HepG2 (cell line): Measurements from ENCODE around the gene NGFR. TPM values are rescaled to one million over a fixed set of nuclear protein-coding genes. Genes with fewer than 3 reads are reported as not detected.

Experiments used
- ATAC-seq: fragments of 200-7000 bp; cut with Tn5 transposase; 3 replicates; pipeline ENCODE4 v1.9.1; 2020; ENCODE audit warnings: mild to moderate bottlenecking, moderate library complexity
- BruUV-seq: library from RNA; stranded (reverse); fragments of 400-500 nt; replicated peaks from 2 replicates; lab custom pipeline; 2021; lab: Mats Ljungman, UMichigan
- CTCF ChIA-PET: fragments of 300-600 bp; formaldehyde crosslinking; extraction: SDS; loops from one replicate; lab custom pipeline; 2021; ENCODE audit warnings: low total read pairs, inconsistent platforms, low intra/inter-chr PET ratio; lab: Yijun Ruan, JAX
- POLR2A ChIA-PET: fragments of 350-600 bp; sonication (Branson Sonifier 250); formaldehyde crosslinking; loops from one replicate; lab custom pipeline; 2020; ENCODE audit warnings: antibody characterized with exemption, inconsistent platforms; lab: Yijun Ruan, JAX
- DNase-seq: peaks from one replicate; pipeline ENCODE4 v3.0.0-alpha.2; 2015; ENCODE audit warnings: low spot score
- FAIRE-seq: peaks from 3 replicates; lab custom pipeline; 2011; peaks lifted over from hg19 to GRCh38; lab: Jason Lieb, UNC
- H2AFZ ChIP-seq: one replicate; pipeline ENCODE4 v1.6.1; 2011; ENCODE audit warnings: low read length, inconsistent platforms
- H3K27ac ChIP-seq: fragments of 300-600 bp; 3 replicates; pipeline ENCODE4 v1.8.0; 2011; ENCODE audit warnings: mixed run types, mild to moderate bottlenecking, mixed read lengths, low read length, inconsistent platforms; ENCODE audit not compliant: insufficient read depth; ENCODE audit errors: extremely low read length
- H3K27me3 ChIP-seq, 2 experiments: fragments of 200-600 bp in 1 of 2; 2 replicates in 1 of 2; 3 replicates in 1 of 2; pipeline versions ENCODE4 v1.6.0 to v1.8.0; 2011; ENCODE audit warnings: low read length in 2 of 2, mild to moderate bottlenecking in 2 of 2, moderate library complexity in 2 of 2, inconsistent platforms in 1 of 2; ENCODE audit not compliant: insufficient read depth in 2 of 2, control insufficient read depth in 1 of 2
- H3K36me3 ChIP-seq, 2 experiments: fragments of 200-600 bp in 1 of 2; replicated peaks in 1 of 2; 2 replicates in 1 of 2; 3 replicates in 1 of 2; pipeline versions ENCODE4 v1.5.1 to v1.8.0; 2011; ENCODE audit warnings: low read length in 2 of 2, inconsistent platforms in 1 of 2; ENCODE audit not compliant: insufficient read depth in 2 of 2, control insufficient read depth in 1 of 2
- H3K4me1 ChIP-seq: 2 replicates; pipeline ENCODE4 v1.5.1; 2012; ENCODE audit warnings: low read length, inconsistent platforms; ENCODE audit not compliant: insufficient read depth
- H3K4me2 ChIP-seq: 2 replicates; pipeline ENCODE4 v1.6.0; 2011; ENCODE audit warnings: low read depth, low read length, inconsistent platforms
- H3K4me3 ChIP-seq, 3 experiments: fragments of 200-600 bp in 1 of 3; sonication (generic), shearing (Covaris generic) in 1 of 3; replicated peaks in 1 of 3; 2 replicates each; pipeline ENCODE4 v1.5.1; 2011 to 2016; ENCODE audit warnings: low read length in 3 of 3, inconsistent platforms in 2 of 3, low read depth in 2 of 3, mild to moderate bottlenecking in 2 of 3, control low read depth in 1 of 3, mixed read lengths in 1 of 3; ENCODE audit not compliant: insufficient read depth in 1 of 3
- H3K79me2 ChIP-seq: one replicate; pipeline ENCODE4 v1.6.1; 2011; ENCODE audit warnings: low read length, inconsistent platforms; ENCODE audit not compliant: insufficient read depth
- H3K9ac ChIP-seq: 2 replicates; pipeline ENCODE4 v1.6.0; 2011; ENCODE audit warnings: mild to moderate bottlenecking, low read depth, low read length, inconsistent platforms; ENCODE audit not compliant: insufficient read depth
- H3K9me3 ChIP-seq: 2 replicates; pipeline ENCODE4 v1.5.1; 2012; ENCODE audit warnings: mild to moderate bottlenecking, low read length
- H4K20me1 ChIP-seq: 2 replicates; pipeline ENCODE4 v1.6.0; 2011; ENCODE audit warnings: inconsistent platforms, mild to moderate bottlenecking, low read length, moderate library complexity; ENCODE audit not compliant: insufficient read depth
- BHLHE40 ChIP-seq: IDR thresholded peaks from 2 replicates; pipeline ENCODE4 v1.6.1; 2011; ENCODE audit warnings: low read length, improper control_type of control experiment
- ZNF34 ChIP-seq: sonication (generic); formaldehyde crosslinking; IDR thresholded peaks from 2 replicates; pipeline ENCODE4 v1.4.0; 2020; ENCODE audit warnings: mild to moderate bottlenecking, missing genetic modification reagents, borderline replicate concordance
- WGBS: methylation state at CpG from one replicate; pipeline ENCODE4 v1.1.6; 2017; ENCODE audit warnings: low lambda C conversion rate; 5-methylcytosine and 5-hydroxymethylcytosine counted together
- in situ Hi-C: cut with HindIII; loops from 2 replicates; pipeline ENCODE4 v1.10.0; 2017; ENCODE audit warnings: low pct_unique_long_range_greater_than_20kb; ENCODE audit not compliant: extremely low pct_ligation_motif_present
- intact Hi-C: fragments of 100-400 bp; cut with micrococcal nuclease; formaldehyde crosslinking; loops from one replicate; pipeline ENCODE4 v1.10.0; 2022; ENCODE audit not compliant: unreplicated experiment
- polyA plus RNA-seq, 8 experiments: library from polyadenylated mRNA; depleted of rRNA in 3 of 8; stranded (reverse) in 7 of 8; unstranded in 1 of 8; fragments of >200 nt; fragmentation: Illumina TruSeq in 4 of 8; extraction: Trizol in 4 of 8; gene quantifications; 2 replicates each; pipeline versions ENCODE4 v1.2.1 to v1.2.3, GENCODE V29; 2011 to 2016; ENCODE audit warnings: low read depth in 4 of 8, missing spikeins in 1 of 8, mixed read lengths in 1 of 8; ENCODE audit not compliant: insufficient read depth in 1 of 8
- total RNA-seq, 5 experiments: library from RNA; depleted of rRNA; stranded (reverse); fragments of >200 nt; fragmentation: Illumina TruSeq; extraction: Trizol; gene quantifications; 2 replicates each; pipeline ENCODE4 v1.2.3, GENCODE V29; 2016; ENCODE audit warnings: low read depth in 1 of 5
- TF ChIP-seq, protein P1 (sequence below): fragments of 450-650 bp; IDR thresholded peaks from 2 replicates; pipeline ENCODE4 v1.6.1; 2016

NGFR gene
- total and polyA plus RNA-seq, 2 of the 13 experiments (the other 11 are each of a cell fraction or from before 2014, with no cell fraction given), result 1.1 to 1.8 TPM

DNA sequence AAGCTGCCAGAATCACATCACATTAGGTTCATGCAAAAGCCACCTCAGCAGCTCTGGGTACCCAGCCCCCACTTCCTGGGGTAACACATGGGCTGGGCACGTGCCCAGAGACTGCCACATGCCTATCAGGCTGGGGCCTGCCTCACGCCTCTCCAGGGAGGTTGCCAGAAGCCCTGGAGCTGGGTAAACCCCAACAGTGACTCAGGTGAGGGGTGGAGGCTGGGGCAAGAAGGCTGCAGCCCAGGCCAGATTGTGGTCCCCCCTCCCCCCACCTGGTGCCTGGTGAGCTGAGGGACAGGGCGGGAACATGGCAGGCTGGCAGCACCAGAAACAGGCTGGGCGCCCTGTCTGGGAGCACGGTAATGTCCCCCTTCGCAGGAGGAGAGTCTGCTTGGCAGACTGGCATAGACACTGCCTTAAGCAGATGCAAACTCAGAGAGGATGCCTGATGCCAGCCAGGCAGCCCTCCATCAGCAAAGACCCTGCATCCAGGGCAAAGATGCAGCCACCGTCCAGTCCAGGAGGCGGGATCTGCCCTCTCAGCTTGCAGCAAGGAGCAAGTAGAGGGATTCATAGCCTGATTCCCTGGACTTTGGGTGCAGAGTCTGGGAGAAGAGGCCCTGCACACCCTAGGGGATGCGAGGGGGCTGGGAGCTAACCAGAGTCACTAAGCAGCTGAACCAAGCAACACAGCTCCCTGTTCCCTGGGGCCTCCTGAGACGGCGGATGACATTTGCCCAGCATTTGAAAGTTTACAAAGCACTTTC, 28.8 kb downstream of the NGFR start:
- no peaks in the 10 kb centered on the region for H3K79me2 ChIP-seq
- no peaks in the 10 kb centered on the region for H3K4me1 ChIP-seq
- no peak overlapping the region for H3K4me2 ChIP-seq
- in situ Hi-C loops (no loop called here), intact Hi-C loops (no loop called here)
- no peak overlapping the region for H3K9ac ChIP-seq
- no peaks in the 10 kb centered on the region for H4K20me1 ChIP-seq
- FAIRE-seq, result no peak
- peaks cover 2 to 68% of the 10 kb centered on the region in 2 experiments for H3K27me3 ChIP-seq
- BruUV-seq, result no TSS peak
- H3K9me3 ChIP-seq, result no peaks in the 10 kb centered on the region
- H2AFZ ChIP-seq, result no peak overlapping the region
- TF ChIP-seq, protein P1, sequence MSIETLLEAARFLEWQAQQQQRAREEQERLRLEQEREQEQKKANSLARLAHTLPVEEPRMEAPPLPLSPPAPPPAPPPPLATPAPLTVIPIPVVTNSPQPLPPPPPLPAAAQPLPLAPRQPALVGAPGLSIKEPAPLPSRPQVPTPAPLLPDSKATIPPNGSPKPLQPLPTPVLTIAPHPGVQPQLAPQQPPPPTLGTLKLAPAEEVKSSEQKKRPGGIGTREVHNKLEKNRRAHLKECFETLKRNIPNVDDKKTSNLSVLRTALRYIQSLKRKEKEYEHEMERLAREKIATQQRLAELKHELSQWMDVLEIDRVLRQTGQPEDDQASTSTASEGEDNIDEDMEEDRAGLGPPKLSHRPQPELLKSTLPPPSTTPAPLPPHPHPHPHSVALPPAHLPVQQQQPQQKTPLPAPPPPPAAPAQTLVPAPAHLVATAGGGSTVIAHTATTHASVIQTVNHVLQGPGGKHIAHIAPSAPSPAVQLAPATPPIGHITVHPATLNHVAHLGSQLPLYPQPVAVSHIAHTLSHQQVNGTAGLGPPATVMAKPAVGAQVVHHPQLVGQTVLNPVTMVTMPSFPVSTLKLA, result peak; percentile 72
- TF ChIP-seq BHLHE40 (0 out of 2 replicates have a peak, but pooled peaks have one; percentile 35), ZNF34 (CRISPR knock-in tag) (no peak)
- TF ChIP-seq, all 625 proteins: peak for 2
- no peak overlapping the region for H3K4me3 ChIP-seq
- POLR2A ChIA-PET, result interaction anchor here (1.3 kb wide), 1 partner anchor 9 kb away, joined by 4 read pairs; no protein-coding TSS in a partner anchor
- H3K27ac ChIP-seq, result no peak overlapping the region
- ATAC-seq, result no peak
- DNase-seq, result no peak
- no peaks in the 10 kb centered on the region for H3K36me3 ChIP-seq
- CTCF ChIA-PET, result no interaction called here
- WGBS, result 35% methylated on average over 6 of the region's 11 CpGs
